MM.1S (cell line): ENCODE results near the gene CKS2.

ENCODE experiments used
- DNase-seq: peaks from one replicate; pipeline ENCODE4 v3.0.0-alpha.2; 2015
- H2AFZ ChIP-seq: fragments of 300-600 bp; sonication (generic); 2 replicates; pipeline ENCODE4 v1.6.0; 2016; ENCODE audit warnings: antibody characterized with exemption, low read length
- H3F3A ChIP-seq: fragments of 300-600 bp; sonication (generic); 2 replicates; pipeline ENCODE4 v1.6.1; 2016; ENCODE audit warnings: mild to moderate bottlenecking, antibody characterized with exemption, low read length, moderate library complexity, mixed read lengths; ENCODE audit not compliant: insufficient read depth
- H3K27ac ChIP-seq: fragments of 300-600 bp; sonication (generic); 2 replicates; pipeline ENCODE4 v1.5.1; 2016; ENCODE audit warnings: mild to moderate bottlenecking, low read length
- H3K27me3 ChIP-seq: fragments of 300-600 bp; sonication (generic); replicated peaks from 2 replicates; pipeline ENCODE4 v1.6.0; 2016; ENCODE audit warnings: low read length; ENCODE audit not compliant: insufficient read depth
- H3K36me3 ChIP-seq: fragments of 300-600 bp; sonication (generic); replicated peaks from 2 replicates; pipeline ENCODE4 v1.6.1; 2016; ENCODE audit warnings: mild to moderate bottlenecking, low read length, mixed read lengths; ENCODE audit not compliant: insufficient read depth
- H3K4me1 ChIP-seq: fragments of 300-600 bp; sonication (generic); 2 replicates; pipeline ENCODE4 v1.6.1; 2016; ENCODE audit warnings: low read length, mixed read lengths
- H3K4me2 ChIP-seq: fragments of 300-600 bp; sonication (generic); 2 replicates; pipeline ENCODE4 v1.6.0; 2016; ENCODE audit warnings: low read depth, low read length
- H3K4me3 ChIP-seq: fragments of 300-600 bp; sonication (generic); 2 replicates; pipeline ENCODE4 v1.5.1; 2016; ENCODE audit warnings: low read length, mixed read lengths
- H3K79me2 ChIP-seq: fragments of 300-600 bp; sonication (generic); 2 replicates; pipeline ENCODE4 v1.6.1; 2016; ENCODE audit warnings: mixed run types, low read length, mixed read lengths
- H3K9ac ChIP-seq: fragments of 300-600 bp; sonication (generic); 2 replicates; pipeline ENCODE4 v1.6.1; 2016; ENCODE audit warnings: low read length, mixed read lengths
- H3K9me2 ChIP-seq: fragments of 300-600 bp; sonication (generic); replicated peaks from 2 replicates; pipeline ENCODE4 v1.6.1; 2016; ENCODE audit warnings: mild to moderate bottlenecking, low read length, mixed read lengths; ENCODE audit not compliant: insufficient read depth
- H3K9me3 ChIP-seq: fragments of 300-600 bp; sonication (generic); replicated peaks from 2 replicates; pipeline ENCODE4 v1.6.1; 2016; ENCODE audit warnings: mild to moderate bottlenecking, low read length, mixed read lengths; ENCODE audit not compliant: insufficient read depth
- H4K20me1 ChIP-seq: fragments of 300-600 bp; sonication (generic); 2 replicates; pipeline ENCODE4 v1.6.1; 2016; ENCODE audit warnings: mild to moderate bottlenecking, low read length, moderate library complexity, mixed read lengths; ENCODE audit not compliant: insufficient read depth
- CTCF ChIP-seq: fragments of 300-600 bp; sonication (generic); IDR thresholded peaks from 2 replicates; pipeline ENCODE4 v1.5.1; 2016; ENCODE audit warnings: antibody characterized with exemption, low read length, mixed read lengths
- EZH2 ChIP-seq: fragments of 300-600 bp; sonication (generic); optimal IDR thresholded peaks from 2 replicates; pipeline ENCODE3; 2017; ENCODE audit warnings: low read depth, mild to moderate bottlenecking, antibody characterized with exemption, low read length, mixed read lengths
- EZH2phosphoT487 ChIP-seq: fragments of 300-600 bp; sonication (generic); IDR thresholded peaks from 2 replicates; pipeline ENCODE4 v1.6.1; 2018; ENCODE audit warnings: antibody characterized with exemption, low read length

The CKS2 gene

GRCh38 chr9:89361031-89361430 lies 50.0 kb downstream of the CKS2 start:
- Histone ChIP-seq H3K79me2 (no peaks in the 10 kb centered on the region), H3K27ac (no peak overlapping the region), H3K4me1 (no peaks in the 10 kb centered on the region), H3K36me3 (peaks cover 6% of the 10 kb centered on the region; the same call in 1 of the 2 replicates), H3K9me2 (no peaks in the 10 kb centered on the region), H3K27me3 (no peaks in the 10 kb centered on the region), H4K20me1 (no peaks in the 10 kb centered on the region), H3K9ac (no peak overlapping the region), H3K9me3 (no peaks in the 10 kb centered on the region), H2AFZ (no peak overlapping the region), H3K4me3 (no peak overlapping the region), H3K4me2 (no peak overlapping the region), H3F3A (0 out of 2 replicates have a peak, but pooled peaks cover 2% of the 10 kb centered on the region)
- DNase-seq: no peak
- no peak for TF ChIP-seq EZH2
- no peak for TF ChIP-seq EZH2phosphoT487
- TF ChIP-seq CTCF: no peak

DNA sequence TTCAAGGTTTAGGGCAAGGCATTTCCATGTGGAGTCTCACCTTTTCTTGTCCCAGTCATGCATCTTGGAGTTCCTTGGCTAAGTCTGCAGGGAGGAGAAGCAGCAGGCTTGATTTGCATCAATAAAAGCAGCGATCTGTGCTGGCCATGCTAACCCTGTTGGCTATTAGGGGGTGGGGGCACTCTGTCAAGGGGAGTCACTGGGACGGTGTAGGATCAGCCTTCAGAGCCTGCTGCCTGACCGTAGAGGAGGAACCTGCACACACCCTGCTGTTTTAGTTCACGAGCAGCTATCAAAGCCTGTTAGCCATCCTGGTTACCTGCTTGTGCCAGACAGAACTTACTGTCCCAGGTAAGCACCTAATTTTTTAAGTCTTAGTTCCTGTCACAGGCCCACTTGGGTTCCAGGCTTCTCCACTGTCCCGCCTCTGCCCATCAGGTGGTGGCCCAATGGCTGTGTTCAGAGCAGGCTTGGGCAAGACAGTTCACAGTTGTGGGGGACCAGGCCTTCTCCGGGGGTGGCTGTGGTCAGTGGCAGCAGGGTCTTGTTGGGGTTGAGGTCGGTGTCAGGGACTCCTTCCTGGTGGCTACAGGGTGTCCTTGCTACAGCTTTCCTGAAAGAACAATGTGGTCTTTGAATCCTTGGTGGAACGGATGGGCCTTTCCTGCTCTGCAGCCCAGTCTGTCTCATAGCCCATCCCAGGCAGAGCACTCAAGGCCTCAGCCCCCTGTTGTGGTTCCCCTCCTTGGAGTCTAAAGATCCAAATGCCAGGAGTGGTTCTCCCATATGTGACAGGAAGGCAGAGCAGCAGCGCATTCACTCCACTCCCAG lies 51.0 kb downstream of the CKS2 start:
- no peaks in the 10 kb centered on the region for H3K4me1 ChIP-seq
- no peak overlapping the region for H3K9ac ChIP-seq
- H3K27ac ChIP-seq: no peak overlapping the region
- peaks cover 6% of the 10 kb centered on the region; the same call in 1 of the 2 replicates for H3K36me3 ChIP-seq
- TF ChIP-seq EZH2 (no peak), EZH2phosphoT487 (no peak), CTCF (no peak)
- peaks cover 3% of the 10 kb centered on the region; the same call in 1 of the 2 replicates for H3F3A ChIP-seq
- H3K9me2 ChIP-seq: no peaks in the 10 kb centered on the region
- H3K4me3 ChIP-seq: no peak overlapping the region
- H4K20me1 ChIP-seq: no peaks in the 10 kb centered on the region
- H2AFZ ChIP-seq: no peak overlapping the region
- no peak overlapping the region for H3K4me2 ChIP-seq
- no peaks in the 10 kb centered on the region for H3K27me3 ChIP-seq
- no peak for DNase-seq
- H3K79me2 ChIP-seq: no peaks in the 10 kb centered on the region
- H3K9me3 ChIP-seq: no peaks in the 10 kb centered on the region

DNA sequence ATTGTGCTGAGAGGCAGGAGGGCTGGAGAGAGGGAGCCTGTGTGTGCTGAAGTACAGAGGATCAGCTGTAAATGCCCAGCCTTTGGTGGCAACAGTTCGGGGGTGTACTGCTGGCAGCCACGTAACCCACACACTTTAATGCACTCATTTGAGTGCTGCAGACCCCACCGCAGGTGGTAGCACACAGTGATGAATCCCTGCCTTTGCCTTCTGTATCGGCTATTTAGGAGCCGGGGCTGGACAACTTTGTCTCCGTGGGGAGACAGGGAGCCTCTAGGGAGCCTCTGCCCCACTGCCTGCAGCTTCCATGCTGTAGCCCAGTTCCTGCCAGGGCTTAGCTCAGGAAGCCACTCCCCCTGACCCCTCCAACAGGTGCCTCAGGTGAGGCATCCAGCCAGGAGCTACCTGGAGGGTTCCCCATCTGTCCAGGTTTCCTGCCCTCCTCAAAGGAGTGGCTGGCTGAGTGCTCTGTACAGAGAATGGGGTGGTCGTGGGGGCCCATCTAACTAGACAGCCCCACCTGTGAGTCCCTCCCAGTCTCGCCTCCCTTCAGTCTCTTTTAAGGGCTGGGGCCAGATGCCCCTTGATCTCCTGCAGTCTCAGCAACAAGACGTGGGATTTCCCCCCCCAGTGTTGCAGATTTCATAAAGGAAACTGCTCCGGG lies 51.8 kb downstream of the CKS2 start:
- no peaks in the 10 kb centered on the region for H3K9me2 ChIP-seq
- peaks cover 3% of the 10 kb centered on the region; the same call in 1 of the 2 replicates for H3F3A ChIP-seq
- no peaks in the 10 kb centered on the region for H3K79me2 ChIP-seq
- H2AFZ ChIP-seq: no peak overlapping the region
- no peaks in the 10 kb centered on the region for H3K4me1 ChIP-seq
- no peaks in the 10 kb centered on the region for H4K20me1 ChIP-seq
- H3K27ac ChIP-seq: no peak overlapping the region
- H3K9me3 ChIP-seq: no peaks in the 10 kb centered on the region
- no peak overlapping the region for H3K4me3 ChIP-seq
- no peaks in the 10 kb centered on the region for H3K27me3 ChIP-seq
- TF ChIP-seq CTCF: no peak
- no peak for TF ChIP-seq EZH2phosphoT487
- no peak for TF ChIP-seq EZH2
- peaks cover 6% of the 10 kb centered on the region; the same call in 1 of the 2 replicates for H3K36me3 ChIP-seq
- no peak overlapping the region for H3K4me2 ChIP-seq
- no peak for DNase-seq
- no peak overlapping the region for H3K9ac ChIP-seq
